Measurements from ENCODE around the gene CCDC97.

GRCh38 chr19:41273076-41273475 is 36.9 kb upstream of the CCDC97 start:
- TF ChIP-seq, protein P1, sequence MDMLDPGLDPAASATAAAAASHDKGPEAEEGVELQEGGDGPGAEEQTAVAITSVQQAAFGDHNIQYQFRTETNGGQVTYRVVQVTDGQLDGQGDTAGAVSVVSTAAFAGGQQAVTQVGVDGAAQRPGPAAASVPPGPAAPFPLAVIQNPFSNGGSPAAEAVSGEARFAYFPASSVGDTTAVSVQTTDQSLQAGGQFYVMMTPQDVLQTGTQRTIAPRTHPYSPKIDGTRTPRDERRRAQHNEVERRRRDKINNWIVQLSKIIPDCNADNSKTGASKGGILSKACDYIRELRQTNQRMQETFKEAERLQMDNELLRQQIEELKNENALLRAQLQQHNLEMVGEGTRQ (IDR thresholded peaks at IDR 0.05; ENCODE audit: borderline replicate concordance, low read depth, low read length) = no peak
- TF ChIP-seq POLR2AphosphoS5 (IDR thresholded peaks at IDR 0.05; ENCODE audit: low read depth, low read length) (no peak), EZH2phosphoT487 (IDR thresholded peaks at IDR 0.05; ENCODE audit: borderline replicate concordance, low read depth) (no peak), FOSL2 (IDR thresholded peaks at IDR 0.05; ENCODE audit: borderline replicate concordance, low read depth) (no peak), TEAD4 (IDR thresholded peaks at IDR 0.05; ENCODE audit: borderline replicate concordance, insufficient read depth) (no peak), RFX5 (IDR thresholded peaks at IDR 0.05; ENCODE audit: low read length) (no peak), SIN3A (IDR thresholded peaks at IDR 0.05; ENCODE audit: borderline replicate concordance, low read depth, low read length) (no peak), EP300 (IDR thresholded peaks at IDR 0.05; ENCODE audit: borderline replicate concordance in 1 of 2, low read depth in 1 of 2, low read length in 1 of 2) (no peak), MAX (IDR thresholded peaks at IDR 0.05; ENCODE audit: low read depth) (no peak), MXI1 (IDR thresholded peaks at IDR 0.05; ENCODE audit: low read depth, low read length) (no peak), TAF1 (IDR thresholded peaks at IDR 0.05; ENCODE audit: borderline replicate concordance, low read depth, low read length) (no peak), FOXM1 (IDR thresholded peaks at IDR 0.05; ENCODE audit: low read depth) (no peak), RAD21 (IDR thresholded peaks at IDR 0.05; ENCODE audit: low read length) (no peak)
- TF ChIP-seq, protein P2, sequence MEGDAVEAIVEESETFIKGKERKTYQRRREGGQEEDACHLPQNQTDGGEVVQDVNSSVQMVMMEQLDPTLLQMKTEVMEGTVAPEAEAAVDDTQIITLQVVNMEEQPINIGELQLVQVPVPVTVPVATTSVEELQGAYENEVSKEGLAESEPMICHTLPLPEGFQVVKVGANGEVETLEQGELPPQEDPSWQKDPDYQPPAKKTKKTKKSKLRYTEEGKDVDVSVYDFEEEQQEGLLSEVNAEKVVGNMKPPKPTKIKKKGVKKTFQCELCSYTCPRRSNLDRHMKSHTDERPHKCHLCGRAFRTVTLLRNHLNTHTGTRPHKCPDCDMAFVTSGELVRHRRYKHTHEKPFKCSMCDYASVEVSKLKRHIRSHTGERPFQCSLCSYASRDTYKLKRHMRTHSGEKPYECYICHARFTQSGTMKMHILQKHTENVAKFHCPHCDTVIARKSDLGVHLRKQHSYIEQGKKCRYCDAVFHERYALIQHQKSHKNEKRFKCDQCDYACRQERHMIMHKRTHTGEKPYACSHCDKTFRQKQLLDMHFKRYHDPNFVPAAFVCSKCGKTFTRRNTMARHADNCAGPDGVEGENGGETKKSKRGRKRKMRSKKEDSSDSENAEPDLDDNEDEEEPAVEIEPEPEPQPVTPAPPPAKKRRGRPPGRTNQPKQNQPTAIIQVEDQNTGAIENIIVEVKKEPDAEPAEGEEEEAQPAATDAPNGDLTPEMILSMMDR (IDR thresholded peaks at IDR 0.05) = no peak

Measured in SK-N-SH (cell line).